ENCODE data around the gene SNAP91. TPM values are rescaled to one million over a fixed set of nuclear protein-coding genes. Genes with fewer than 3 reads are reported as not detected.
A peak's percentile ranks its signal among the peaks of the same experiment; 100 is the strongest.
"Not testable (repeated sequence)": the region's sequence is repeated elsewhere in the genome, so short reads cannot be mapped to it uniquely, and the experiment has no call there.

SNAP91 gene
- total RNA-seq, 1 donor from 2014 or later = 0.64 TPM

DNA sequence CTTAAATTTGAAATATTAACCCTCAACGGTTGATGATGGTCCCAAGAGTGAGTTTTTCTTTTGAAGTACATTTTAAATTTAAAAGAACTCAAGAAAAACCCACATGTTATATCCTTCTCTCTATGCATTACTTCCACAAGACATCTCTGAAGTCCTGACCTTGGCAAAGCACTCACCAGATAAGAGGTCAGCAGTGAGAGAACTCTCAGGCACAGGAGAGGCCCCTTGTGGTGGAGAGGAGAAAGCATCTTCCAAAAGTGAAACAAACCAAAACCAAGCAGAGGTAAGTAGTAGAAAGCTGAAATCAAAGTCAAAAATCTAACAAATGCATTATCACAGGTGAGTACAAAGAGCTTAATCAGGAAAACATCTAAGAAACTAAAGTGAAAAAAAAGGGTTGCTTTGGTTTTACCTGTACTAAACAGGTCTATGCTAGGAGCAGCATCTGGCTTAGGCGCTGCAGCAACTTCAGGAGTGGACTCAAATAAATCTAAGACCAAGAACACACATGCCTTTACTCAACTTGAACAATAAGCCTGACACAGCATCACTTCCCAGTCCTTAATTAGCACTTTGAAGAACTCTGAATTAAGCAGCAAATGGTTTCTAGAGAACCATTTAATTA lies 116.0 kb downstream of the SNAP91 start:
- Histone ChIP-seq H3K27me3 (no peaks in the 10 kb centered on the region), H3K4me1 (no peaks in the 10 kb centered on the region), H3K4me3 (no peak overlapping the region), H3K27ac (no peak overlapping the region), H3K9me3 (no peaks in the 10 kb centered on the region), H3K36me3 (no peaks in the 10 kb centered on the region)
- TF ChIP-seq, protein P1, sequence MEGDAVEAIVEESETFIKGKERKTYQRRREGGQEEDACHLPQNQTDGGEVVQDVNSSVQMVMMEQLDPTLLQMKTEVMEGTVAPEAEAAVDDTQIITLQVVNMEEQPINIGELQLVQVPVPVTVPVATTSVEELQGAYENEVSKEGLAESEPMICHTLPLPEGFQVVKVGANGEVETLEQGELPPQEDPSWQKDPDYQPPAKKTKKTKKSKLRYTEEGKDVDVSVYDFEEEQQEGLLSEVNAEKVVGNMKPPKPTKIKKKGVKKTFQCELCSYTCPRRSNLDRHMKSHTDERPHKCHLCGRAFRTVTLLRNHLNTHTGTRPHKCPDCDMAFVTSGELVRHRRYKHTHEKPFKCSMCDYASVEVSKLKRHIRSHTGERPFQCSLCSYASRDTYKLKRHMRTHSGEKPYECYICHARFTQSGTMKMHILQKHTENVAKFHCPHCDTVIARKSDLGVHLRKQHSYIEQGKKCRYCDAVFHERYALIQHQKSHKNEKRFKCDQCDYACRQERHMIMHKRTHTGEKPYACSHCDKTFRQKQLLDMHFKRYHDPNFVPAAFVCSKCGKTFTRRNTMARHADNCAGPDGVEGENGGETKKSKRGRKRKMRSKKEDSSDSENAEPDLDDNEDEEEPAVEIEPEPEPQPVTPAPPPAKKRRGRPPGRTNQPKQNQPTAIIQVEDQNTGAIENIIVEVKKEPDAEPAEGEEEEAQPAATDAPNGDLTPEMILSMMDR (IDR thresholded peaks at IDR 0.05) = peak in 1 of 3 experiments; percentile 10
- intact Hi-C loops (cut with DNase I) = no loop called here
- no peak for DNase-seq (ENCODE audit: low spot score in 2 of 2)

DNA sequence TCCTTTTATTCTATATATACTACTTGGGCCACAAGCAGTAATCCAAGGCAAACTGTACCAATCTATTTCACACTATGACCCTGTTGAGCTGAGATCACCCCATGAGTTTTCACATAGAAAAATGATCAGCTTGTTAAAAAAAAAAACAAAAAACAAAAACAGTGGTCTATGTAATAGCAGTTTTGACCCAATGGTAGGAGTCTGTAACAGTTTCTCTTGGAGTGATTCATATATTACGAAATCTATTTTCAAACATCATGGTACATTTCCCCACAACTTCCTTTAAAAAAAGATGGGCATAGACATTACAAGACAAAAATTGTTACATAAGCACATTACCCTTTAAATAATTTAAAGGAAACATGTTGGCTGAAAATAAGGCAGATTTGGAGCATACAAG lies 118.5 kb downstream of the SNAP91 start:
- H3K4me1 ChIP-seq = no peaks in the 10 kb centered on the region
- TF ChIP-seq, protein P1 (IDR thresholded peaks at IDR 0.05) = no peak
- DNase-seq (ENCODE audit: low spot score in 2 of 2) = no peak
- no peaks in the 10 kb centered on the region for H3K36me3 ChIP-seq
- H3K9me3 ChIP-seq = no peaks in the 10 kb centered on the region
- no peak overlapping the region for H3K4me3 ChIP-seq
- H3K27me3 ChIP-seq = no peaks in the 10 kb centered on the region
- intact Hi-C loops (cut with DNase I) = no loop called here
- no peak overlapping the region for H3K27ac ChIP-seq

DNA sequence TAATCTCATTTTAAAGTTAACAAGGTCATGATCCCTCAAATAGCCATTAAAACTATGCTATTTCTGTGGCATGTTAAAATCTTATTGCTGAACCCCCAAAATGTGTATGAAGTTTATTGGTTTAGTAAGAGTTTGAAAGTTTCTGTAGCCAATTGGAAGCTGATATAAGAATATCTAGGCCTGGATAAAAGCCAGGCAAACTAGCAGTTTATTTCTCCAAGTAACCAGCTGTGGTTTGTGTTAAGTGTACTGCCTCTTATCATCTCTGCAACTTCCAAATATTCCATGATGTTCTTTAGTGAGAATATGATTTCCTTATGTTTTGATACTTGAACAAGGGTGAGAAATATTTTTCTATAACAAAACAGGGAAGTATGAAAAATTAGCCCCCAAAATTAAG lies 119.8 kb downstream of the SNAP91 start:
- TF ChIP-seq, protein P1 (IDR thresholded peaks at IDR 0.05) = no peak
- intact Hi-C loops (cut with DNase I) = no loop called here
- Histone ChIP-seq H3K36me3 (no peaks in the 10 kb centered on the region), H3K27ac (no peak overlapping the region), H3K27me3 (no peaks in the 10 kb centered on the region), H3K4me1 (no peaks in the 10 kb centered on the region), H3K4me3 (no peak overlapping the region), H3K9me3 (no peaks in the 10 kb centered on the region)
- no peak for DNase-seq (ENCODE audit: low spot score in 2 of 2)

DNA sequence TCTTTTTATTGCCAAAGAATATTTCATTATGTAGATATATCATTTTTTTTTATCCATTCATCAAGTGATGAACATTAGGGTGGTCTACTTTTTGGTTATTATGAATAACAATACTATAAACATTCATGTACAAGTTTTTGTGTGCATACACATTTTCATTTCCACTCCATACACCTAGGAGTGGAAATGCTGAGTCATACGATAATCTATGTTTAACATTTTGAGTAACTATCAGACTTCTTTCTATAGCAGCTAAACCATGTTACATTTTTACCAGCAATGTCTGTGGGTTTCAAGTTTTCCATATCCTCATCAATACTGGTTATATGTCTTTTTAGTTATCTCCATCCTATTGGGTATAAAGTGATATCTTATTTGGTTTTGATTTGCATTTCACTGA lies 130.8 kb downstream of the SNAP91 start:
- DNase-seq (ENCODE audit: low spot score in 2 of 2) = no peak
- intact Hi-C loops (cut with DNase I) = no loop called here
- Histone ChIP-seq H3K4me3 (no peak overlapping the region), H3K4me1 (no peaks in the 10 kb centered on the region), H3K9me3 (no peaks in the 10 kb centered on the region), H3K27me3 (no peaks in the 10 kb centered on the region), H3K27ac (no peak overlapping the region), H3K36me3 (peaks cover 0 to 3% of the 10 kb centered on the region in 2 donors)
- TF ChIP-seq, protein P1 (IDR thresholded peaks at IDR 0.05) = no peak

DNA sequence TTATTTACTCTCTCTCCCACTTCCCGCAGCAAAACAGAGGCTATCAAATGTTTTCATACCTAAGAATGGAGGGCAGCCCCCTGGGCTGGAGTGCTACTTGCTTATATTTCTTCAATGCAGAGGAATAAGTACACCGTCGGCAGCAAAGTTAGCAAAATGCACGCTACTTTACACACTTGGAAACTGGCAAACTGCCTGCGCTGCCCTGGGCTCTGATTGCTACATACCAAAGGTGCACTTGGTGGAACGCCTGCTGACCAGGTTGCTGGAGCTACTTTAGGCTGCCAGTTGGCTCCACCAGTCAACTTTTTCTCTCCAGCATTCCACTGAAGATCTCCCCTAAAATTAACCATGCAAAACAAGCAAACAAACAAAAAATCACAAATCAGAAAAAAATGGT lies 134.1 kb downstream of the SNAP91 start:
- DNase-seq (ENCODE audit: low spot score in 2 of 2) = no peak
- H3K27ac ChIP-seq = no peak overlapping the region
- H3K4me1 ChIP-seq = no peaks in the 10 kb centered on the region
- H3K36me3 ChIP-seq = peaks cover 0 to 3% of the 10 kb centered on the region in 2 donors
- H3K4me3 ChIP-seq = no peak overlapping the region
- TF ChIP-seq, protein P1 (IDR thresholded peaks at IDR 0.05) = no peak
- intact Hi-C loops (cut with DNase I) = no loop called here
- no peaks in the 10 kb centered on the region for H3K27me3 ChIP-seq
- H3K9me3 ChIP-seq = no peaks in the 10 kb centered on the region

DNA sequence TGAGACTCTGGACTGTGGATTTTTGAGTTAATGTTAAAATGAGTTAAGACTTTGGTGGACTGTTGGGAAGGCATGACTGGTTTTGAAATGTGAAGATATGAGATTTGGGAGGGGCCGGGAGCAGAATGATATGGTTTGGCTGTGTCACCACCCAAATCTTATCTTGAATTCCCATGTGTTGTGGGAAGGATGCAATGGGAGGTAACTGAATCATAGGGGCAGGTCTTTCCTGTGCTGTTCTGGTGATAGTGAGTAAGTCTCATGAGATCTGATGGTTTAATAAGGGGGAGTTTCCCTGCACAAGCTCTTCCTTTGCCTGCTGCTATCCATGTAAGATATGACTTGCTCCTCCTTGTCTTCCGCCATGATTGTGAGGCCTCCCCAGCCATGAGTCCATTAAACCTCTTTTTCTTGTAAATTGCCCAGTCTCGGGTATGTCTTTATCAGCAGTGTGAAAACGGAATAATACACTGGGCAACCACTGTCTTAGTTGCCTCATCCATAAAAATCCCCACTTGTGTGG lies 137.2 kb downstream of the SNAP91 start:
- DNase-seq (ENCODE audit: low spot score in 2 of 2); H3K4me1 ChIP-seq; intact Hi-C loops (cut with DNase I); H3K27me3 ChIP-seq; H3K9me3 ChIP-seq; H3K4me3 ChIP-seq; H3K36me3 ChIP-seq; H3K27ac ChIP-seq: not testable (repeated sequence)
